Esophagus squamous epithelium (tissue), 5 donors: ENCODE data around the gene HDHD2. TPM values are rescaled to one million over a fixed set of nuclear protein-coding genes. Genes with fewer than 3 reads are reported as not detected.

Experiments
- DNase-seq: peaks from one replicate; lab custom pipeline; 2025; lab: John Stamatoyannopoulos, UW
- H3K27ac ChIP-seq, 4 donors: fragments of 200-600 bp; sonication (generic); one replicate each; pipeline ENCODE4 v1.5.1; 2016 to 2019; ENCODE audit warnings: mild to moderate bottlenecking in 1 of 4
- H3K27me3 ChIP-seq, 4 donors: fragments of 200-600 bp; sonication (generic); 1 replicate in 3 of 4; 2 replicates in 1 of 4; pipeline versions ENCODE4 v1.5.1 to v1.6.0; 2017 to 2021; ENCODE audit warnings: antibody characterized with exemption in 1 of 4
- H3K36me3 ChIP-seq, 3 donors: fragments of 200-600 bp; sonication (generic); one replicate each; pipeline ENCODE4 v1.5.1; 2016 to 2019
- H3K4me1 ChIP-seq, 3 donors: fragments of 200-600 bp; sonication (generic); one replicate each; pipeline ENCODE4 v1.5.1; 2017 to 2019
- H3K4me3 ChIP-seq, 4 donors: fragments of 200-600 bp; sonication (generic); 1 replicate in 3 of 4; 2 replicates in 1 of 4; pipeline ENCODE4 v1.5.1; 2016 to 2019; ENCODE audit warnings: mild to moderate bottlenecking in 2 of 4, moderate library complexity in 1 of 4
- H3K9me3 ChIP-seq, 3 donors: fragments of 200-600 bp; sonication (generic); one replicate each; pipeline ENCODE4 v1.5.1; 2016 to 2019
- POLR2A ChIP-seq, 4 donors: fragments of 450-650 bp; IDR thresholded peaks; one replicate each; pipeline ENCODE4 v1.6.1; 2017; ENCODE audit warnings: antibody characterized with exemption in 4 of 4, mild to moderate bottlenecking in 4 of 4, moderate library complexity in 3 of 4
- WGBS, 2 donors: methylation state at CpG; one replicate each; pipeline ENCODE4 v1.1.5; 2018; 5-methylcytosine and 5-hydroxymethylcytosine counted together
- intact Hi-C: fragments of 100-400 bp; cut with DNase I; formaldehyde crosslinking; loops from one replicate; pipeline ENCODE4 v1.15.0; 2022
- total RNA-seq, 4 donors: library from RNA; depleted of rRNA; stranded (reverse); fragments of >200 nt; gene quantifications; one replicate each; pipeline ENCODE4 v1.1.0, GENCODE V29; 2016
- TF ChIP-seq, protein P1 (sequence below), 6 experiments: fragments of 450-650 bp in 4 of 6; fragments of 200-600 bp in 2 of 6; sonication (generic) in 2 of 6; IDR thresholded peaks; one replicate each; pipeline ENCODE4 v1.5.1; 2016 to 2019; ENCODE audit warnings: antibody characterized with exemption in 6 of 6, mild to moderate bottlenecking in 4 of 6, moderate library complexity in 4 of 6
- donor health status: DM: yes; HTN: yes; CAD: no.

HDHD2 gene
- total RNA-seq, 4 donors from 2014 or later, result 14.9 to 22.9 (median 18.8) TPM

DNA sequence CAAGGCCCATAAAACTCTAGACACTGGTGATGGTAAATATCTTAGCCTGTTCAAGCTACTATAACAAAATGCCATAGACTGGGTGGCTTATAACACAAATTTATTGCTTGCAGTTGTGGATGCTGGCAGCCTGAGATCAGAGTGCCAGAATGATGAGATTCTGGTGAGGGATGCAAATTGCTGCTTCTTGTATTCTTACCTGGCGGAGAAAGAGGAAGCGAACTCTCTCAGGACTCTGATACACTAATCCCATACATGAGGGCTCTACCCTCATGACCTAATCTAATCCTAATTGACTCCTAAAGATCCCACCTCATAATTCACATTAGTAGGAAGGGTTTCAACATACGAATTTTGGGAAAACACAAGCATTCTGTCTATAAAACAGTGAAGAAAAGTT is 30.5 kb upstream of the HDHD2 start:
- no peak for DNase-seq
- whole genome bisulfite sequencing, 2 donors, result 73 to 86% methylated on average over 3 of the region's 3 CpGs
- intact Hi-C loops, result no loop called here

GRCh38 chr18:47179520-47179919 is 29.2 kb upstream of the HDHD2 start:
- WGBS, 2 donors, result 25 to 33% methylated on average over 4 of the region's 4 CpGs
- no peak for DNase-seq
- Histone ChIP-seq H3K4me3 (no peak overlapping the region), H3K9me3 (no peaks in the 10 kb centered on the region), H3K36me3 (no peaks in the 10 kb centered on the region), H3K4me1 (peaks cover 5 to 16% (median 7%) of the 10 kb centered on the region in 3 donors), H3K27me3 (peaks cover 0 to 8% (median 0%) of the 10 kb centered on the region in 4 donors), H3K27ac (no peak overlapping the region)
- TF ChIP-seq, protein P1, sequence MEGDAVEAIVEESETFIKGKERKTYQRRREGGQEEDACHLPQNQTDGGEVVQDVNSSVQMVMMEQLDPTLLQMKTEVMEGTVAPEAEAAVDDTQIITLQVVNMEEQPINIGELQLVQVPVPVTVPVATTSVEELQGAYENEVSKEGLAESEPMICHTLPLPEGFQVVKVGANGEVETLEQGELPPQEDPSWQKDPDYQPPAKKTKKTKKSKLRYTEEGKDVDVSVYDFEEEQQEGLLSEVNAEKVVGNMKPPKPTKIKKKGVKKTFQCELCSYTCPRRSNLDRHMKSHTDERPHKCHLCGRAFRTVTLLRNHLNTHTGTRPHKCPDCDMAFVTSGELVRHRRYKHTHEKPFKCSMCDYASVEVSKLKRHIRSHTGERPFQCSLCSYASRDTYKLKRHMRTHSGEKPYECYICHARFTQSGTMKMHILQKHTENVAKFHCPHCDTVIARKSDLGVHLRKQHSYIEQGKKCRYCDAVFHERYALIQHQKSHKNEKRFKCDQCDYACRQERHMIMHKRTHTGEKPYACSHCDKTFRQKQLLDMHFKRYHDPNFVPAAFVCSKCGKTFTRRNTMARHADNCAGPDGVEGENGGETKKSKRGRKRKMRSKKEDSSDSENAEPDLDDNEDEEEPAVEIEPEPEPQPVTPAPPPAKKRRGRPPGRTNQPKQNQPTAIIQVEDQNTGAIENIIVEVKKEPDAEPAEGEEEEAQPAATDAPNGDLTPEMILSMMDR (IDR thresholded peaks at IDR 0.05), result no peak
- no peak for TF ChIP-seq POLR2A (IDR thresholded peaks at IDR 0.05)
- intact Hi-C loops, result no loop called here

More for the DNA sequence above, 30.5 kb upstream of the HDHD2 start:
- Histone ChIP-seq H3K9me3 (no peaks in the 10 kb centered on the region), H3K4me3 (no peak overlapping the region), H3K4me1 (peaks cover 0 to 5% (median 0%) of the 10 kb centered on the region in 3 donors), H3K36me3 (no peaks in the 10 kb centered on the region), H3K27ac (no peak overlapping the region), H3K27me3 (peaks cover 0 to 8% (median 0%) of the 10 kb centered on the region in 4 donors)
- no peak for TF ChIP-seq POLR2A (IDR thresholded peaks at IDR 0.05)
- TF ChIP-seq, protein P1 (IDR thresholded peaks at IDR 0.05), result no peak

DNA sequence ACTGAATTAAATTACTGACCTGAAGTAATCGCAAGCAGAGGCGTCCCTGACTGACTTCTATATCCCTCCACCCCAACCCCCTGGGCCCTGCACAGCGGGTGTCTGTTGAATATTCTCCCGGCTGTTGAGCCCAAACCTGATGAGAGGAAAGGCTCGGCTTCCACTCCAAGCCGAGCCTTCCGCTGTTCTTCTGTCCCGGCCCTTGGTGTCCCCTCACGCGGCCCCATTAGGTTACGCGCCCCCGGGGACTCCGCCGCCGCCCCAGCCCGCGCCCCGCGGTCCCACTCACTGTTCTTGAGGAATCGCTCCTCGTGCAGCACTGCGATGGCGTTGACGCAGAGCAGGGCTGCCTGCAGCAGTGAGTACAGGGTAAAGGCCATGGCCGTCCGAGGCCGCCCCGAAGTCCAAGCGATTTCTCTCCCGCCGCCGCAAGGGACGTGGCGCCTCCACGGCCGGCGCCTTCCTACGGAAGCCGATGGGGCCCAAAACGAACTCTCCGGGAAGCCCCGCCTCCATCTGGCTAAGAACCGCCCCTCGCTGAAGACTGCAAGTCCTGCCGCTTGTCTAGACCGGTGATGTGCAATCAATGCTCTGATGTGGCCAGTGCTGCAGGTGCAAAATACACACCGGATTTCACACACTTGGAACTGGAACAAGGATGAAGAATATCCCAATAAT is 25.7 kb upstream of the HDHD2 start, which contains the start of gene IER3IP1:
IER3IP1 (minus strand) TSS at position 467 of the 678 bp plus-strand sequence; CDS start at position 380, 87 bp downstream.
- H3K36me3 ChIP-seq, result no peaks in the 10 kb centered on the region
- H3K4me3 ChIP-seq, result peak within 1 kb of the TSS; percentile 89 to 96 (median 92)
- peak; percentile 25 for DNase-seq
- WGBS, 2 donors, result 0% methylated on average over 22 to 25 of the region's 48 CpGs
- H3K9me3 ChIP-seq, result no peaks in the 10 kb centered on the region
- intact Hi-C loops, result no loop called here
- peak in 2 of 4 donors; percentile 39 to 68 for TF ChIP-seq POLR2A (IDR thresholded peaks at IDR 0.05)
- TF ChIP-seq, protein P1 (IDR thresholded peaks at IDR 0.05), result peak in 2 of 6 experiments; percentile 9 to 17
- no peaks in the 10 kb centered on the region for H3K27me3 ChIP-seq
- peaks cover 10 to 39% (median 12%) of the 10 kb centered on the region in 3 donors for H3K4me1 ChIP-seq
- peak within 1 kb of the TSS; percentile 81 to 91 (median 88) for H3K27ac ChIP-seq

GRCh38 chr18:47175283-47175897 is 25.1 kb upstream of the HDHD2 start:
- Histone ChIP-seq H3K4me3 (peak overlapping the region; percentile 89 to 96 (median 92)), H3K4me1 (peaks cover 10 to 39% (median 12%) of the 10 kb centered on the region in 3 donors), H3K9me3 (no peaks in the 10 kb centered on the region), H3K27ac (peak overlapping the region; percentile 81 to 91 (median 88)), H3K36me3 (no peaks in the 10 kb centered on the region), H3K27me3 (no peaks in the 10 kb centered on the region)
- 4 to 7% methylated on average over 16 to 19 of the region's 24 CpGs for WGBS, 2 donors
- TF ChIP-seq POLR2A (IDR thresholded peaks at IDR 0.05), result no peak
- TF ChIP-seq, protein P1 (IDR thresholded peaks at IDR 0.05), result no peak
- DNase-seq, result no peak
- intact Hi-C loops, result no loop called here
